NCI-H82 (cell line): ENCODE results near the gene RTP3.

Source experiments
- DNase-seq: peaks from one replicate; lab custom pipeline; 2025; lab: John Stamatoyannopoulos, UW

RTP3 gene

GRCh38 chr3:46469680-46470357 is 28.0 kb upstream of the RTP3 start:
- DNase-seq = no peak

DNA sequence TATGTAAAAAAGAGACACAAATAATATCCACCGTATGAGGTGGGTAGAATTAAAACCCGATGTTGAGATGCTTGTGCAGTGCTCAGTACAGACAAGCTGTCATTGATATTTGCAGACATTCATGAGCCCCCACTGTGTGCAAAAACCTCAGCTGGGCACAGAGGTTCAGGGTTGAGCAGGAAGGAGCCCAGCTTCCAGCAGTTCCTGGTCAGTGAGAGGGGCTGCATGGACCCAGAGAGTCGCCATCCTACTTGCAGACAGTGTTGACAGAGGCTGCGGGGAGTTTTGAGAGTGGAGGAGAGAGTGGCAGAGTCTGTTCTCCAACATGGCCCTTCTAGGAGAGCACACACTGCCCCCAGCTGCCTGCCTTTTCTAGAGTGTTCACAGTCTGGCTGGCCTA is 26.9 kb upstream of the RTP3 start:
- no peak for DNase-seq

DNA sequence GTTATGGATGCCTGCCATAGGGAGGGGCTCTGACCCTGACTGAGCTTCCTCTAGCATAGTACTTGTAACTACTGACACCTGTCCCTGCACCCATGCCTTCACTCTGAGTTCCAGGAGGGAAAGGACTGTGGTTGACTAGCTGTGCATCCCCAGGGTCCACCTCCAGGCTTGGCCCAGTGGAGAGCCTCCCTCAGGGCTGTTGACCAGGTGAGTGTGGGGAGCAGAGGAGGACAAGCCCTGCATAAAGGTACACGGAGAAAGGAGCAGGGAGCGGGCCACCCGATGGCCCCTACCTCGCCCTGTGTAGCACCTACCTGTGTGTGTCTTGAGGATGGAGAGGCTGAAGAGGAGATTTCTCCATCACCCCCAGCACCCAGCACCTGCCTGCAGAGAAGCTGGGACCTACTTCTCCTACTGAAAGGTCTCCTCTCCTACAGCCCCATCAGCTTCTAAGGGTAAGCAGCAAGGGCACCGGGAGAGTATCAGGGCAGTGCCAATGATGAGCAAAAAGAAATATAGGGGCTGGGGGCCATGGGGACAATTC is 26.3 kb upstream of the RTP3 start:
- no peak for DNase-seq

DNA sequence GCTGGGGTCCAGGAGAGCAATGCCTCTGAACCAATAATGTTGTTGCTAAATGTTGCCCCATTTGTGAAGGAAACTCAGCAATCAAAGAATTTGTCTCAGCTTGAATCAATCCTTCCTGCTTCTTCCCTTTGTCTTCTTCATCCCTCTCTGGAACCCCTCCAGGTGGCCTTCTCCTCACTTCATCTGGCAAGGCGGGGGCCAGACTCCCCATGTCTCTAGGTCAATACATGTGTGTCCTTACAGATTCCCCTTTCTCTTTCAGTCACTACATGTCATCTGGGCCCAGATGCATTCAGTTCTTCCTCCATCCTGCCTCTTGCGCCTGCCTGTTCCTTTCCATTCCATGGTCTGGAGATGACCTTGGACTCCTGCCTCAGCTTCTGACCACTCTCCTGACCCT is 25.0 kb upstream of the RTP3 start:
- DNase-seq = no peak

GRCh38 chr3:46477145-46477544 is 20.6 kb upstream of the RTP3 start:
- DNase-seq = no peak

GRCh38 chr3:46477756-46478155 is 20.0 kb upstream of the RTP3 start:
- no peak for DNase-seq

DNA sequence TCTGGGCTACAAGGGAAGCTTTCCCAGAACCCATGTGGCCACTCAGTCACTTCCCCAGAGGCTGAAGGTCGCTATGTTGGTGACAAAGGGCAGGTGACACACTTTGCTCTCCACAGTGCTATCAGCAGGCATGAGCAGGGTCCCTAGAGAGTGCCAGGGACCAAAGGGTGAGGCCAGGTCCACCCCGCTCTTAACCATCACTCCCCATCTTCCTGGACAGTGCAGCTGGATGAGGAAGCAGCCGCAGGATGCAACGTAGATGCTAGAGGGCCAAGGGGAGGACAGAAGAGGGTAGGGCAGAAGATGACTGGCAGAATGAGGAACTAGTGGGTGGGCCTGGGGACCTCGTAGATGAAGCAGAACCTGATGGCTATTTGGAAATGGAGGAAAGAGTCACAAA is 19.4 kb upstream of the RTP3 start:
- no peak for DNase-seq

- DNase-seq = no peak
Measured at GRCh38 chr3:46479021-46479420, 18.8 kb upstream of the RTP3 start.

- no peak for DNase-seq
Measured at GRCh38 chr3:46479696-46480095, 18.1 kb upstream of the RTP3 start.

DNA sequence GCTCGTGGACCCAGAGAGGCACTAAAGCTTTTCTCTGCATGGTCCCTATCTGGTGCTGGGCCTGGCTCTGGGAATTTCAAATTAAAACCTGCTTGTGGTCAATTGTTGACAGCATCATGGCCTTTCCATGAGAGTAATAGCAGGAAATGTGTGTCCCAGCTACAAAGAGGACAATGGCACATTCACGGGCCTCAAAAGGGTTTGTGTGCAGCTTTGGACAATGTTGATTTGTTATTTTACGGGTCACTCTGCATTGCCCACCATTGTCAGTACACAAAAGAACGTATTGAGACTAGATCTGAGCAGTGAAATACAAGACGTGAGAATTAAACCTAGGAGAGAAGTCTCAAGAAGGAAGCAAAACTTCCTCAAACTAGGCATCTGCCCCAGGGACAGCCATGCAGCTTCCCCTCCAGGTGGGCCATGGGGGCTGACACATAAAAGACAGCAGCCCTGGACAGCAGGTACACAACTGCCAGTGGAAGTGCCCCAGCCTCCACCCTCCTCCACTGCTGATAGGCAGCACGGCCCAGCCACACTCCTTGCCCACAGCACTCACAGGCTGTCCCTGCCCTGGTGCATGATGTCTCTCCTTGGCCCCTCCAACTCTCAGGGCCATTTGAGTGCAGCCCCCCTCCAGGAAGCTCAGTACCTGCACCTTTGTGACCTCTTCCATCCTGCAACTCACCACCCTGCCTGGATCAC is 17.1 kb upstream of the RTP3 start:
- no peak for DNase-seq

DNA sequence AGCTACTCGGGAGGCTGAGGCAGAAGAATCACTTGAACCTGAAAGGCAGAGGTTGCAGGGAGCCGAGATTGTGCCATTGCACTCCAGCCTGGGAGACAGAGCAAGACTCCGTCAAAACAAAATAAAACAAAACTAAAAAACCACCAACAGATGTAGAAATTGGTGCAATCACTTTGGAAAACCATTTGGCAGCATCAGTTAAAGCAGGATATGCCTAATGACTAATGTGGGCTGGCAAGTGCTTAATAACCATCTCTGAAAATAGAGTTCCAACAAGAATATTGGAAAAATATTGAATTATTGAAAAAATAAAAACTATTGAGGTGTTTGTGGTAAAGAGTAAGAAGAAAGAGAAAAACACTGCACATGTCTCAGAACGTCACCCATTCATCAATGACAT is 16.1 kb upstream of the RTP3 start:
- DNase-seq = no peak

DNA sequence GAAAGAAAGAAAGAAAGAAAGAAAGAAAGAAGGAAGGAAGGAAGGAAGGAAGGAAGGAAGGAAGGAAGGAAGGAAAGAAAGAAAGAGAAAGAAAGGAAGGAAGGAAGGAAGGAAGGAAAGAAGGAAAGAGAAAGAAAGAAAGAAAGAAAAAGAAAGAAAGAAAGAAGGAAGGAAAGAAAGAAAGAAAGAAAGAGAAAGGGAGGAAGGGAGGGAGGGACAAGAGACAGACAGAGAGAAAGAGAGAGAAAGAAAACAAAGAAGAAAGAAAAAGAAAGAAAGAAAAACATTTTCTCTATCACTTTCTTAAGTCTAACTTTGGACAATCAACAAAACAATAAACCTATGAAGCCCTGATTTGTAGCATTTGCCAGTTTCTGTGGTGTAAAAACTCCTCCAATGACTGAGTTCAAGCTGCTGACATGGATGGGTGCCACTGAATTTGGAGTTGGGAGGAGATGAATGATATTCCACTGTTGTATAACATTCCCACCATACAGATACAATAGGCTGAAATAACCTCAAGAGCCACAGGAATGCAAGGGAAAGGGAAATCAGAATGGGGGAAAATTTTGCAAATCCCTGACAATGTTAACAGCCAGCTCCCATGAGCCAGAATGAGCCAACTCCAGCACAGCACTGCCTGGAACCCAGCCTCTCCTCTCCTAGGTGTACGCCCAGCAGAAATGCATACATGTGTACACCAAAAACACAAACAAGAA is 15.0 kb upstream of the RTP3 start:
- no peak for DNase-seq

GRCh38 chr3:46483825-46484224 is 14.0 kb upstream of the RTP3 start:
- DNase-seq = no peak

DNA sequence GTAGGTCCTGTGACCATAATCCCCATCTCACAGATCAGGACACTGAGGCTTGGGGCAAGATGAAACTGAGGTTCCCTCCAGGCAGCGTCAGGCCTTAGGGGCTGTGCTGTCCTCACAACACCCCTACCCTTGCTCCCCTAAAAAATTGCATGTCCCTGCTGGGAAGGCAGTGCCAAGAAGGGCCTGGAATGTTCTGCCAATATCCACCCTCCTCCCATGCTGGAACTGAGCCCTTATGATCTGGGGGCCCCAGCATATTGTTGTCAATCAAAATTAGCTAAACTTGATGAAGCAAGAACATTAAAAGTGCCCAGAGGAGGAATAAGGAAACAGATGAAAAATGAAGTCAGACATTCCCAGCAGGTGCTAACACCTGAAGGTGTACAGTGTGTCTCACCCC is 13.4 kb upstream of the RTP3 start:
- no peak for DNase-seq

GRCh38 chr3:46484911-46485778 is 12.6 kb upstream of the RTP3 start:
- DNase-seq = peak; percentile 82

DNA sequence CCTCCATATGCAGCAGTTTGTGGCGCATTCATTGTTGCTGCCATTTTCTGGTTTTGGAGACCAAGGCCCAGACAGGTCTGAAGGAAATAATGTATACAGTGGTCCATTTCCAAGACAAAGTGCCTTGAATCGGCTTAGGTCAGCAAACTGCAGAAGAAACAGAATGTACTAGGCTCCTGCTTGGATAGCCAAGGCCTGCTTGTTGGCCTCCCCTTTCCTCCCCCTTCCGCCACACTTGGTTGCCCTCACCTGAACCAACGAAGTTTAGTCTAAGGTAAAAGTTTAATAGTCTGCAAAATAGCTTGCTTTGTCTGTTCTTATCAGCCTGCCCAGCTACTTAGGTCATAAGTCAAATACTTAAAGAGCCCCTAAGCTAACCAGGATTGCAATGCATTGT is 12.0 kb upstream of the RTP3 start:
- DNase-seq = no peak

DNA sequence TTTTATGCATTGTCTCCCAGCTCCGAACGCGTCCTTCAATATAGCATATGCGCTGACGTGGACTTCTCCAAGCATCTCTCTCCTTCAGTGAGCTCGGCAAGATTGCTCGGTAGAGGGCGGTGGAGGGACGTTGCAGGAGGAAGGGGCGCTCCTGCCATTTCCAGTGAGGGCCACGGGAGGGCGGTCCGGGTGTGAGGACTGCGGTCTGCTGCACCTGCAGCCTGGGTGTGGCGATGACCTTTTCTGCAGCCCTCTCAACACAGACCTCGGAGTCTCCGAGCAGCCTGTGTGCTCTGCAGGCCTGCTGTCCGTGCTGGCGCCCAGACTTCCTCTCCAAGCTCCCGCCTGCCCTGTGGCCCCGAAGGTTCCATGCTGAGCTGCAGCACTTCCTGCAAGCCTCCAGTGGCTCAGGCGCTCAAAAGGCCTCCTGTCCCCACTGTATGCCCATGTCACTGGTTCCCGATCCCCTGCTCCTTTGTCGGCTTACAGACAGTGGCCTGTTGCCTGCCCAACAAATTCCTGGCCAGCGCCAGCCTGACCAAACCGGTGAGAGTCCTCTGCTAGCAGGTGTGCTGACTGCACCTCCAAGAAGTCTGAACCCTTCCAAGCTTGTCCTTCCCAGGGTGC is 8.9 kb upstream of the RTP3 start:
- peak; percentile 93 for DNase-seq

DNA sequence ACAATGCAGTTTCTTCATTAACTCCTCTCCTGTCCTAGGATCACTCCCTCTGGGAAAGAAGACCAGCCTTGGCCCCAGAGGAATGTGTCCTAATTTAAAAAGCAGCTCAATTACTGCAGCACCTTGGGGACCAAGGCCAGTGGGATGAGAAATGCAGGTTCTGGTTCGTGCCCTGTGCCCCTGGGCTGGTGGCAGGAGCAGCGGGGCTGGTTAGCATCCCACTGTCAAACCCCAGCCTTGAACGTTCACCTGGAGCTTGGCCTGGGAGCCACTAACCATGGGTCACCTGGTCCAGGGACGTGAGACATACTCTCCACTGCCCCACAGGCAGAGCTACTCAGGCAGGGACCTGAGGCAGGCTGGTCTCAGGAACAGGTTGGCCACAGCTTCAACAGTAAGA is 8.4 kb upstream of the RTP3 start:
- no peak for DNase-seq

DNA sequence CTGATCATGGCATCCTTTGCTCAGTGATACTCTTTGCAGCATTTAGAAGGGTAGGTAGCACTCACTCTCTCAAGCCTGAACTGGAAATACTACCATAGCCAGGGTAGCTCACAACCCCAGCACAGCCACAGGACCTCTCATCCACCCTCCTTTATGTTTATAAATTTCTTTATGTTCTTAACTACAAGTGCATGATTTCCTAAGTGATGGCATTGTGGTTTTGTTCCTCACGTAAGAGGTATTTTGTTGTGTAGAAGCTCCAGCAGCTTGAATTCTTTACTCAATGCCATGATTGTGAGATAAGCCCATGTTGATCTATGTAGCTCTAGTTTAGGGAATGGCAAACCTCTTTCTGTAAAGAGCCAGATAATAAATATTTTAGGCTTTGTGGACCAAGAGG is 7.9 kb upstream of the RTP3 start:
- DNase-seq = no peak

DNA sequence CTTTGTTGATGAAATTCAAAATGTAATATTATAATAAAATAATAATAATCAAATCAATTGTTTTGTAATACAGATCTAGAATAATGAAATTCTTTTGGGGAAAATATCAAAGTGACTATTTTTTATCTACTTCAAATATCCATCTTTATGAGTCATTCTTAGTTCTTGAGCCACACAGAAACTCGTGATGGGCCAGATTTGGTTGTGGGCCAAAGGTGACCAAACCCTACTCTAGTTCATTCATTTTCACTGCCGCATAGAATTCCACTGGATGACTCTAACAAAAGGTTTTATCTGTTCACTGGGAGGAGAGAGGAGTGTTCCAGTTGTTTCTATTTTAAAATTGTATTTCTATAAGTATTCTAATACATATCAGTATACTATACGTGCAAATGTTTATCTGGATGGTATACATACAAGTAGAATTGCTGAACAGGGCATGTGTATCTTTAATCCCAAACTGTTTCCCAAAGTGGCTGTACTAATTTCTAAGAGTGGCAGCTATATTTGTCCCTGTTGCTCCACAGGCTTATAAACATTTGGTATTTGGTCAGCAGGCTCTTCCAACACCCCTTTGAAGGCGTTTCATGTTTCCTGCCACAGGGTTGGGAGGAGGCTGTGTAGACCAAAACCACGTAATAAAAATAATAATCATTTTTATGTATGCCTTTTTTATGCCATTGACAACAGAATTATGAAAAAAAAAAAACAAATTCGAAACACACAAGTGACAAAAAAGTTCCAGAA is 7.3 kb upstream of the RTP3 start:
- DNase-seq = no peak
